Peyer's patch (tissue), 4 donors: ENCODE results near the gene SYNE1.

ENCODE experiments used
- POLR2A ChIP-seq, 2 donors: fragments of 450-650 bp; IDR thresholded peaks; one replicate each; pipeline ENCODE4 v1.5.1; 2017; ENCODE audit warnings: antibody characterized with exemption in 2 of 2, mild to moderate bottlenecking in 2 of 2, moderate library complexity in 2 of 2
- TF ChIP-seq, protein P1 (sequence below), 6 experiments: fragments of 450-650 bp in 4 of 6; fragments of 200-600 bp in 2 of 6; sonication (generic) in 1 of 6; IDR thresholded peaks; one replicate each; pipeline ENCODE4 v1.5.1; 2017 to 2019; ENCODE audit warnings: antibody characterized with exemption in 6 of 6, mild to moderate bottlenecking in 3 of 6, moderate library complexity in 1 of 6

DNA sequence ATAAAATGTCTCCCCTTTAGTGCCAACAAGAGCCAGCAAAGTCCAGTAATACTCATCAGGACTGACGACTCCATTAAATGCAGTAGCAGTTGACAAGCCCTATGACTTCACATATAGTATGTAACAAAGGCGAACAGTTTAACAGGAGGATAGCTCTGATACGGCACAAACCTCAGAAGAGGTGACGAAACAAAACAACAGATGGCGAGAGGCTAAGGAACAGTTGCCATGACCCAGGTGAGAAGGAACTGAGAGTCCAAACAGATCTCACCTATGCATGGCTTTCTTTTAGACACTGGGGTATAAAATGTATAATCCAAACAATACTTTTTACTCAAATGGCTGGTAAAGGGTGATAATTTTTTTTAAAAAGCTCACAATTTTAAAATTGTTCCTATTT, 37.1 kb downstream of the SYNE1 start:
- TF ChIP-seq, protein P1, sequence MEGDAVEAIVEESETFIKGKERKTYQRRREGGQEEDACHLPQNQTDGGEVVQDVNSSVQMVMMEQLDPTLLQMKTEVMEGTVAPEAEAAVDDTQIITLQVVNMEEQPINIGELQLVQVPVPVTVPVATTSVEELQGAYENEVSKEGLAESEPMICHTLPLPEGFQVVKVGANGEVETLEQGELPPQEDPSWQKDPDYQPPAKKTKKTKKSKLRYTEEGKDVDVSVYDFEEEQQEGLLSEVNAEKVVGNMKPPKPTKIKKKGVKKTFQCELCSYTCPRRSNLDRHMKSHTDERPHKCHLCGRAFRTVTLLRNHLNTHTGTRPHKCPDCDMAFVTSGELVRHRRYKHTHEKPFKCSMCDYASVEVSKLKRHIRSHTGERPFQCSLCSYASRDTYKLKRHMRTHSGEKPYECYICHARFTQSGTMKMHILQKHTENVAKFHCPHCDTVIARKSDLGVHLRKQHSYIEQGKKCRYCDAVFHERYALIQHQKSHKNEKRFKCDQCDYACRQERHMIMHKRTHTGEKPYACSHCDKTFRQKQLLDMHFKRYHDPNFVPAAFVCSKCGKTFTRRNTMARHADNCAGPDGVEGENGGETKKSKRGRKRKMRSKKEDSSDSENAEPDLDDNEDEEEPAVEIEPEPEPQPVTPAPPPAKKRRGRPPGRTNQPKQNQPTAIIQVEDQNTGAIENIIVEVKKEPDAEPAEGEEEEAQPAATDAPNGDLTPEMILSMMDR (IDR thresholded peaks at IDR 0.05), result no peak
- TF ChIP-seq POLR2A (IDR thresholded peaks at IDR 0.05), result no peak
